NT2/D1 (cell line): ENCODE results near the gene ABI3BP.

ENCODE experiments used
- SUZ12 ChIP-seq: IDR thresholded peaks from 2 replicates; pipeline ENCODE4 v1.6.1; 2011; ENCODE audit not compliant: insufficient read length, insufficient read depth; ENCODE audit errors: extremely low read depth
- YY1 ChIP-seq: IDR thresholded peaks from 2 replicates; pipeline ENCODE4 v1.6.1; 2011; ENCODE audit not compliant: insufficient read length, insufficient read depth
- ZNF274 ChIP-seq: IDR thresholded peaks from 2 replicates; pipeline ENCODE4 v1.6.1; 2011; ENCODE audit warnings: mild to moderate bottlenecking, low read depth, low read length

GRCh38 chr3:100879195-100879810 lies 113.9 kb downstream of the ABI3BP start:
- TF ChIP-seq ZNF274 (no peak), YY1 (no peak), SUZ12 (no peak)
